Panc1 (cell line): ENCODE measurements around the gene CCDC9B.

Experiments
- CTCF ChIP-seq: fragments of 450-650 bp; IDR thresholded peaks from 2 replicates; pipeline ENCODE4 v1.5.1; 2017; ENCODE audit warnings: mild to moderate bottlenecking
- POLR2AphosphoS5 ChIP-seq: IDR thresholded peaks from 2 replicates; pipeline ENCODE4 v1.6.1; 2012; ENCODE audit warnings: mild to moderate bottlenecking, low read depth, low read length, moderate library complexity
- REST ChIP-seq, 2 experiments: IDR thresholded peaks; 2 replicates each; pipeline ENCODE4 v1.6.1; 2011 to 2012; ENCODE audit warnings: low read depth in 2 of 2, control low read depth in 1 of 2, low read length in 1 of 2, mild to moderate bottlenecking in 1 of 2, moderate library complexity in 1 of 2; ENCODE audit not compliant: insufficient read depth in 1 of 2
- SIN3A ChIP-seq: IDR thresholded peaks from 2 replicates; pipeline ENCODE4 v1.6.1; 2012; ENCODE audit warnings: low read depth, mild to moderate bottlenecking, low read length, moderate library complexity, borderline replicate concordance; ENCODE audit not compliant: insufficient read depth

DNA sequence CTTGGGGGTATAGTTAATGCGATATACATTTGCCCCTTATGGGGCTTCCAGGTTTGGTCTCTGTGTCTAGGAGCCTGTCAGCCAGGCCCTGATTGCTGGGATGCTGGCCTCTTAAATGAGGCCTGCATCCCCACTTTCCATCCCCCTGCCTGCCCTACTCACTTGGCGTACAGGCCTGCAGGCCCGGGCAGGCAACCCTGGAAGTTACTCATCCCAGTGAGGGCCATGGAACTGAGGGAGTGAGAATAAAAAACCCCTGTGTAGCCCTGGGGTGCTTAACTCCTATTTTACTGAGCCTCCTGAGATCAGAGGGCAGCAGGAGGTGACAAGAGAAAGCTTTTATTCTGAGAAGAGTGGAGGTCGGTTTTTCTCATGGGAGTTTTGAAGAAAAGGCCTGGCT, 19.3 kb upstream of the CCDC9B start:
- TF ChIP-seq CTCF (no peak), REST (IDR thresholded peaks at IDR 0.05; ENCODE audit: insufficient read depth in 1 of 2, low read depth in 2 of 2, low read length in 1 of 2) (no peak), SIN3A (no peak), POLR2AphosphoS5 (no peak)
